ENCODE measurements around the gene KRT2.

- TF ChIP-seq SUZ12 (IDR thresholded peaks at IDR 0.05; ENCODE audit: extremely low read depth, insufficient read depth, insufficient read length) (no peak), ZNF274 (IDR thresholded peaks at IDR 0.05; ENCODE audit: low read depth, low read length) (no peak), YY1 (IDR thresholded peaks at IDR 0.05; ENCODE audit: insufficient read depth, insufficient read length) (no peak)
Measured at GRCh38 chr12:52613384-52614030, 38.5 kb downstream of the KRT2 start.
